ENCODE results near the gene MAPKAPK2.

MAPKAPK2 gene

GRCh38 chr1:206653715-206654459 lies 30.8 kb upstream of the MAPKAPK2 start:
- no peak for DNase-seq (ENCODE audit: low read depth, low spot score)
- no peak overlapping the region for H3K4me3 ChIP-seq (ENCODE audit: low read depth, low read length)
- in situ Hi-C loops (cut with HindIII; ENCODE audit: low sequenced_read_pairs) = no loop called here
- no peak for TF ChIP-seq CTCF (IDR thresholded peaks at IDR 0.05; ENCODE audit: low read depth, low read length)

GRCh38 chr1:206654828-206655227 lies 29.9 kb upstream of the MAPKAPK2 start:
- no peak for DNase-seq (ENCODE audit: low read depth, low spot score)
- no peak for TF ChIP-seq CTCF (IDR thresholded peaks at IDR 0.05; ENCODE audit: low read depth, low read length)
- no peak overlapping the region for H3K4me3 ChIP-seq (ENCODE audit: low read depth, low read length)
- in situ Hi-C loops (cut with HindIII; ENCODE audit: low sequenced_read_pairs) = no loop called here

- DNase-seq (ENCODE audit: low read depth, low spot score) = no peak
- H3K4me3 ChIP-seq (ENCODE audit: low read depth, low read length) = no peak overlapping the region
- TF ChIP-seq CTCF (IDR thresholded peaks at IDR 0.05; ENCODE audit: low read depth, low read length) = no peak
- in situ Hi-C loops (cut with HindIII; ENCODE audit: low sequenced_read_pairs) = no loop called here
These were observed 29.2 kb upstream of the MAPKAPK2 start for GRCh38 chr1:206655471-206655882.

- DNase-seq (ENCODE audit: low read depth, low spot score) = no peak
- H3K4me3 ChIP-seq (ENCODE audit: low read depth, low read length) = no peak overlapping the region
- in situ Hi-C loops (cut with HindIII; ENCODE audit: low sequenced_read_pairs) = no loop called here
- no peak for TF ChIP-seq CTCF (IDR thresholded peaks at IDR 0.05; ENCODE audit: low read depth, low read length)
These were observed 27.8 kb upstream of the MAPKAPK2 start for GRCh38 chr1:206656936-206657335.

- no peak for TF ChIP-seq CTCF (IDR thresholded peaks at IDR 0.05; ENCODE audit: low read depth, low read length)
- no peak for DNase-seq (ENCODE audit: low read depth, low spot score)
- in situ Hi-C loops (cut with HindIII; ENCODE audit: low sequenced_read_pairs) = no loop called here
- H3K4me3 ChIP-seq (ENCODE audit: low read depth, low read length) = no peak overlapping the region
These were observed 27.0 kb upstream of the MAPKAPK2 start for GRCh38 chr1:206657751-206658150.

GRCh38 chr1:206658264-206658980 lies 26.3 kb upstream of the MAPKAPK2 start:
- H3K4me3 ChIP-seq (ENCODE audit: low read depth, low read length) = no peak overlapping the region
- peak; percentile 27 for DNase-seq (ENCODE audit: low read depth, low spot score)
- in situ Hi-C loops (cut with HindIII; ENCODE audit: low sequenced_read_pairs) = no loop called here

More at GRCh38 chr1:206658264-206658980, 26.3 kb upstream of the MAPKAPK2 start:
- peak; percentile 81 for TF ChIP-seq CTCF (IDR thresholded peaks at IDR 0.05; ENCODE audit: low read depth, low read length)
